GM12864 (cell line): ENCODE data around the gene SPA17.

ENCODE experiments used
- DNase-seq: peaks from one replicate; pipeline ENCODE4 v3.0.0-alpha.2; 2011; ENCODE audit warnings: low read depth
- H3K4me3 ChIP-seq: 2 replicates; pipeline ENCODE4 v1.5.1; 2011; ENCODE audit warnings: mild to moderate bottlenecking, low read depth, low read length, control low read depth
- TF ChIP-seq, protein P1 (sequence below): IDR thresholded peaks from 2 replicates; pipeline ENCODE4 v1.5.1; 2011; ENCODE audit warnings: low read depth, mild to moderate bottlenecking, moderate library complexity, low read length, control low read depth, inconsistent platforms; ENCODE audit errors: missing control alignments

Gene SPA17

DNA sequence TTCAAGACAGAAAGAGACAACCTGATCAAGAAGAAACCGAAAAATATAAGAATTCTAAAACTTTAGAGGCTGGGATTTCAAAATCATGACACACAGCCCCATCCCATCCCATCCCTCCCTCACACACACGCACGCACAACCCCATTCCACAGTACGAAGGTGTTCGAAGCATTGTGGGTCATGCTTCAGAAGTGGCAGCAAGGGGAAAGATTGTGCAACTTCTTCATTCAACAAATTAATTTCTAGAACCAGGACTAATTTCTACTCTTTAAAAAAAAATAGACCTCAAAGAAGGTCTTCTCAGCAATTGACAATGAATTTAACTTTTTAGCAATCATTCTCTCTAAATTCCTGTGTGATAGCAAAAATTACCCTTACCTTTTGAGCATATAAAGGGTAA, 867 bp downstream of the SPA17 start:
- H3K4me3 ChIP-seq, result peak overlapping the region; percentile 89; the same call in 1 of the 2 replicates

DNA sequence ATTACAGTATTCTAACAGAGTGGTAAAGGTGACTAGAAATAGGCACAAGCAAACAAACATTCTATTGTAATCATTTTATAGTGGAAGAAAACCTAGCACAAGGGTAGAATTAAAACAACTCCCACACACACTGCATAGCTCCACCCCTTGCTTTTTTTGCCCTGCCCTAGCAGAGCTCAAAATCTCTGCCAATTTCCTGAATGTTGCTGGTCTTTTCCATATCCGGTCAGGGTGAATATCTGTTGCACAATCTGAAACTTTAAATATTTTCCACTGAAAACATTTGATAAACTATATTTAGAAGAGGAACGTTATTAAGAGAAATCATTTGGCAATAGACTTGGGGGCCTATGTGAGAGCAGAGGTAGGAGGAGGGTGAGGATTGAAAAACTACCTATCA, 2.7 kb downstream of the SPA17 start:
- no peak for DNase-seq
- H3K4me3 ChIP-seq, result no peak overlapping the region
- TF ChIP-seq, protein P1, sequence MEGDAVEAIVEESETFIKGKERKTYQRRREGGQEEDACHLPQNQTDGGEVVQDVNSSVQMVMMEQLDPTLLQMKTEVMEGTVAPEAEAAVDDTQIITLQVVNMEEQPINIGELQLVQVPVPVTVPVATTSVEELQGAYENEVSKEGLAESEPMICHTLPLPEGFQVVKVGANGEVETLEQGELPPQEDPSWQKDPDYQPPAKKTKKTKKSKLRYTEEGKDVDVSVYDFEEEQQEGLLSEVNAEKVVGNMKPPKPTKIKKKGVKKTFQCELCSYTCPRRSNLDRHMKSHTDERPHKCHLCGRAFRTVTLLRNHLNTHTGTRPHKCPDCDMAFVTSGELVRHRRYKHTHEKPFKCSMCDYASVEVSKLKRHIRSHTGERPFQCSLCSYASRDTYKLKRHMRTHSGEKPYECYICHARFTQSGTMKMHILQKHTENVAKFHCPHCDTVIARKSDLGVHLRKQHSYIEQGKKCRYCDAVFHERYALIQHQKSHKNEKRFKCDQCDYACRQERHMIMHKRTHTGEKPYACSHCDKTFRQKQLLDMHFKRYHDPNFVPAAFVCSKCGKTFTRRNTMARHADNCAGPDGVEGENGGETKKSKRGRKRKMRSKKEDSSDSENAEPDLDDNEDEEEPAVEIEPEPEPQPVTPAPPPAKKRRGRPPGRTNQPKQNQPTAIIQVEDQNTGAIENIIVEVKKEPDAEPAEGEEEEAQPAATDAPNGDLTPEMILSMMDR, result no peak

More for the DNA sequence above, 867 bp downstream of the SPA17 start:
- no peak for DNase-seq
- TF ChIP-seq, protein P1, result no peak

DNA sequence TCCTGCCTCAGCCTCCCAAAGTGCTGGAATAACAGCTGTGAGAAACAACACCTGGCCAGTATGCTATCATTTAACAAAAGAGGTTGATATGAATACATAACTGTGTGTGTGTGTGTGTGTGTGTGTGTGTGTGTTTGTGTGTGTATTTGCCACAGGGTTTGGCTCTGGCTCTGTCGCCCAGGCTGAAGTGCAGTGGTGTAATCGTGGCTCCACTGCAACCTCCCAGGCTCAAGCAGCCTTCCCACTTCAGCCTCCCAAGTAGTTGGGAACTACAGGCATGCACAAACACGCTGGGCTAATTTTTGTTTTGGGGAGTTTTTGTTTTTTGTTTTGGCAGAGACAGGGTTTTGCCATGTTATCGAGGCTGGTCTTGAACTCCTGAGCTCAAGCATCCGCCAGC, 4.7 kb downstream of the SPA17 start:
- no peak overlapping the region for H3K4me3 ChIP-seq
- DNase-seq, result no peak
- TF ChIP-seq, protein P1, result no peak

DNA sequence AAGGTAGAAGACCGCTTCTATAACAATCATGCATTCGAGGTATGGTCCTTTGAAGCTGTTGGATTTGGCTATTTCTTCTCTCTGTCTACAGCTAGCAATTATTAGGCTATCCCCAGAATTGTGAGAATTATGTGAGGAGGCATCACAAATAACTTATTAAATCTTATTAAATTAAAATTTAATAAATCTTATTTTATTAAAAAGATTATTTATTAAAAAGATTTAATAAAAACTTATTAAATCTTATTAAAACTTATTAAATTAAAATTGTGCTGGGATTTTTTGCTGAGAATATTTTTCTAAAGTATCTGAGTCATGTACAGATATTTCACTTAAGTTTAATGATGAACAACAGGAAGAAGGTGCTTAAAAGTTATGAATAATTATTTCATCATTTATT, 7.7 kb downstream of the SPA17 start:
- TF ChIP-seq, protein P1, result no peak
- H3K4me3 ChIP-seq, result no peak overlapping the region
- no peak for DNase-seq

DNA sequence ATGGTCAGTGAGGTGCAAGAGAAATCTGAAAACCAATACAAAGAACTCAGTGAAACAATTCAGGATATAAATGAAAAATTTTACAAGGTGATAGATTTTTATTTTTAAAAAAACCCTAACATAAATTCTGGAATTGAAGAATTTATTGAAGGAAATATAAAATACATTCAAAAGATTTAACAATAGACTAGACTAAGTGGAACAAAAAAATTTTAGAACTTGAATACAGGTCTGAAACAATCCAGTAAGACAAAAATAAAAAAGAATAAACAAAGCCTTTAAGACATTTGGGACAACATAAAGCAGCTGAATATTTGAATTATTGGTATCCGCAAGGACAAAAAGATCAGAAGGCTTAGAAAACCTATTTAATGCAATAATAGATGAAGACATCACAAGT, 8.7 kb downstream of the SPA17 start:
- H3K4me3 ChIP-seq, result no peak overlapping the region
- TF ChIP-seq, protein P1, result no peak
- no peak for DNase-seq

DNA sequence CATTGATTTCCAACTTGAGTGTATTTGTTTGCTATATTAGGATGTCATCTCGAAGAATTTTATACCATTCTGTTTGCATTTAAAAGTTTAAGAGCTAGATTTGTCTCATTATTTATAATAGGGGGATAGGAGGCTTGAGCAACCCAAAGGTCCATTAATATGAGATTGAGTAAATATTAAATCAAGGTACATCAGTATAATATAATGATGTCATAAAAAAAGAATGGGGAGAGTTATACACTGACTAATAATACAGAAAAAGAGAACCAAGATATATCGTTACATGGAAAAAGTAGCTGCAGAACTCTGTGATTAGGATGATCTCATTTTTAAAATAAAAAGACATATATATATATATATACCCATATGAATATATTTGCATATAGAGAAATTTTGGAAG, 19.4 kb downstream of the SPA17 start:
- no peak overlapping the region for H3K4me3 ChIP-seq
- TF ChIP-seq, protein P1, result no peak
- DNase-seq, result no peak

DNA sequence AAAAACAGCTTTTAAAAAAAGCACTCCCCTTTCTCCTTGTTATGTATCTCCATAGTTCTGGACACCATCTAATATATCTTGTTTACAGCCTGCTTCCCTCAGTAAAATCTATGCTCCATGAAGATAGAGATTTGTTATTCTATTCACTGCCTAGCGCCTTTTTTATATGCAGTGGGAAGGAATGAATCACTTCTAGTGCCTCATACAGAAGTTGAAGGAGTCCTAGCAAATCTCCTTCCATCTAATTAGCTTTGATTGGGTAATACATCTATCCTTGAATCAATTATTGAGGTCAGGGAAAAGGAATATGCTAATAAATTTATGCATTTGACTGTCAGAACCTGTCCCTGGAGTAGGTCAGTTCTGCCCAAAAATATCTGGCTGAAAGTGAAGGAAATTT, 25.8 kb downstream of the SPA17 start:
- TF ChIP-seq, protein P1, result no peak

More for the DNA sequence above, 25.8 kb downstream of the SPA17 start:
- H3K4me3 ChIP-seq, result no peak overlapping the region
- DNase-seq, result no peak
